ENCODE measurements around the gene TATDN3.
"Not testable (repeated sequence)": the region's sequence is repeated elsewhere in the genome, so short reads cannot be mapped to it uniquely, and the experiment has no call there.

TATDN3 gene

GRCh38 chr1:212791676-212792395 lies at the start of gene TATDN3, which contains the start of gene NSL1:
Gene TATDN3, plus strand, starts transcription at chr1:212791894. Its CDS starts 28 bp downstream, at chr1:212791922.
Gene NSL1, minus strand, starts transcription at chr1:212791777. Its CDS starts 14 bp downstream, at chr1:212791763.
- peak; percentile 97 for DNase-seq

- DNase-seq = no peak
These were observed 47.7 kb upstream of the TATDN3 start for GRCh38 chr1:212743901-212744475.

GRCh38 chr1:212745303-212745702 lies 46.4 kb upstream of the TATDN3 start:
- no peak for DNase-seq

- DNase-seq = no peak
These were observed 45.1 kb upstream of the TATDN3 start for GRCh38 chr1:212746546-212746945.

- no peak for DNase-seq
These were observed 41.7 kb upstream of the TATDN3 start for GRCh38 chr1:212749821-212750535.

- no peak for DNase-seq
These were observed 39.3 kb upstream of the TATDN3 start for GRCh38 chr1:212752252-212752933.

- DNase-seq = no peak
These were observed 38.7 kb upstream of the TATDN3 start for GRCh38 chr1:212752934-212753497.

- no peak for DNase-seq
These were observed 37.9 kb upstream of the TATDN3 start for GRCh38 chr1:212753749-212754148.

GRCh38 chr1:212754193-212754592 lies 37.5 kb upstream of the TATDN3 start:
- no peak for DNase-seq

GRCh38 chr1:212754680-212755079 lies 37.0 kb upstream of the TATDN3 start:
- DNase-seq = no peak

GRCh38 chr1:212759683-212760082 lies 32.0 kb upstream of the TATDN3 start:
- no peak for DNase-seq

- DNase-seq = peak; percentile 56
These were observed 31.4 kb upstream of the TATDN3 start for GRCh38 chr1:212760126-212760823.

- no peak for DNase-seq
These were observed 29.5 kb upstream of the TATDN3 start for GRCh38 chr1:212762234-212762633.

GRCh38 chr1:212762839-212763238 lies 28.9 kb upstream of the TATDN3 start:
- DNase-seq = no peak

- DNase-seq = not testable (repeated sequence)
These were observed 26.9 kb upstream of the TATDN3 start for GRCh38 chr1:212764718-212765281.

- not testable (repeated sequence) for DNase-seq
These were observed 24.9 kb upstream of the TATDN3 start for GRCh38 chr1:212766825-212767224.

GRCh38 chr1:212769459-212770167 lies 22.1 kb upstream of the TATDN3 start:
- no peak for DNase-seq

- no peak for DNase-seq
These were observed 20.4 kb upstream of the TATDN3 start for GRCh38 chr1:212771341-212771740.

- DNase-seq = no peak
These were observed 18.7 kb upstream of the TATDN3 start for GRCh38 chr1:212773011-212773410.

- no peak for DNase-seq
These were observed 17.1 kb upstream of the TATDN3 start for GRCh38 chr1:212774584-212774983.

- no peak for DNase-seq
These were observed 16.5 kb upstream of the TATDN3 start for GRCh38 chr1:212775241-212775640.
